ENCODE data around the gene POC5. TPM values are rescaled to one million over a fixed set of nuclear protein-coding genes. Genes with fewer than 3 reads are reported as not detected.

The POC5 gene
- total RNA-seq, 1 experiment from 2014 or later, result 14.8 TPM

DNA sequence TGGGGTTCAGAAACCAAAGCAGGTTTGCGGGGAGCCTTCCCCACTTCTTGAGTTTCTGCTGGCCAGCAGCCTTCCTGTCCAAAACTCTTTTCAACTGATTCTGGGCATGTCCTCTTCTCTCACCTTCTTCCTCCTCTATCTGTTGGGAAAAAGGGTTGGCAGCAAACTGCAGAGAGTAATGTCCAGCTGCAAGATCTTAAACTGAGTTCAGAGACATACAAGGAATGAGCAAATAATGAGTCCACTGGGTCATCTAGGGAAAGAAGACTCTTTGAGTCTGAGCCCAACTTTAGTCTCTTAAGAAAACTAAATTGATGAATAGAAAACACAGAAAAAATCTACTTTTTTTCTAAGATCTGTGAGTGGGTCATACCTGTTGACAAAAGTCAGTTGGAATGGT lies 89.4 kb downstream of the POC5 start:
- H3K79me2 ChIP-seq (ENCODE audit: insufficient read depth, low read length), result no peaks in the 10 kb centered on the region
- H2AFZ ChIP-seq (ENCODE audit: low read depth, low read length, poor library complexity, severe bottlenecking), result no peak overlapping the region
- H3K36me3 ChIP-seq (ENCODE audit: control insufficient read depth in 1 of 2, insufficient read depth in 2 of 2, low read length in 2 of 2), result no peaks in the 10 kb centered on the region
- no peaks in the 10 kb centered on the region for H3K27me3 ChIP-seq (ENCODE audit: insufficient read depth, low read length)
- BruUV-seq (replicated peaks), result no TSS peak
- no peak for DNase-seq (ENCODE audit: low read depth, low spot score)
- no peaks in the 10 kb centered on the region for H3K9me2 ChIP-seq (ENCODE audit: insufficient read depth)
- TF ChIP-seq, protein P1, sequence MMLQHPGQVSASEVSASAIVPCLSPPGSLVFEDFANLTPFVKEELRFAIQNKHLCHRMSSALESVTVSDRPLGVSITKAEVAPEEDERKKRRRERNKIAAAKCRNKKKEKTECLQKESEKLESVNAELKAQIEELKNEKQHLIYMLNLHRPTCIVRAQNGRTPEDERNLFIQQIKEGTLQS (IDR thresholded peaks at IDR 0.05), result no peak
- TF ChIP-seq SIN3A (IDR thresholded peaks at IDR 0.05; ENCODE audit: low read depth) (no peak), EZH2phosphoT487 (IDR thresholded peaks at IDR 0.05; ENCODE audit: borderline replicate concordance) (no peak), CEBPB (IDR thresholded peaks at IDR 0.05; ENCODE audit: low read depth) (no peak), SP1 (IDR thresholded peaks at IDR 0.05; ENCODE audit: low read depth) (no peak), ZFX (IDR thresholded peaks at IDR 0.05) (no peak), YY1 (IDR thresholded peaks at IDR 0.05; ENCODE audit: extremely low read depth, insufficient replicate concordance, low read depth, low read length) (no peak)
- TF ChIP-seq, protein P2, sequence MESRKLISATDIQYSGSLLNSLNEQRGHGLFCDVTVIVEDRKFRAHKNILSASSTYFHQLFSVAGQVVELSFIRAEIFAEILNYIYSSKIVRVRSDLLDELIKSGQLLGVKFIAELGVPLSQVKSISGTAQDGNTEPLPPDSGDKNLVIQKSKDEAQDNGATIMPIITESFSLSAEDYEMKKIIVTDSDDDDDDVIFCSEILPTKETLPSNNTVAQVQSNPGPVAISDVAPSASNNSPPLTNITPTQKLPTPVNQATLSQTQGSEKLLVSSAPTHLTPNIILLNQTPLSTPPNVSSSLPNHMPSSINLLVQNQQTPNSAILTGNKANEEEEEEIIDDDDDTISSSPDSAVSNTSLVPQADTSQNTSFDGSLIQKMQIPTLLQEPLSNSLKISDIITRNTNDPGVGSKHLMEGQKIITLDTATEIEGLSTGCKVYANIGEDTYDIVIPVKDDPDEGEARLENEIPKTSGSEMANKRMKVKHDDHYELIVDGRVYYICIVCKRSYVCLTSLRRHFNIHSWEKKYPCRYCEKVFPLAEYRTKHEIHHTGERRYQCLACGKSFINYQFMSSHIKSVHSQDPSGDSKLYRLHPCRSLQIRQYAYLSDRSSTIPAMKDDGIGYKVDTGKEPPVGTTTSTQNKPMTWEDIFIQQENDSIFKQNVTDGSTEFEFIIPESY (IDR thresholded peaks at IDR 0.05; ENCODE audit: extremely low read depth, insufficient replicate concordance, low read length), result no peak
- no peak overlapping the region for H3K27ac ChIP-seq (ENCODE audit: low read depth, low read length)
- H3K4me1 ChIP-seq (ENCODE audit: control insufficient read depth in 1 of 2, insufficient read depth in 2 of 2, low read length in 2 of 2), result no peaks in the 10 kb centered on the region
- no peaks in the 10 kb centered on the region for H3K9me3 ChIP-seq (ENCODE audit: control insufficient read depth in 1 of 2, insufficient read depth in 1 of 2, low read depth in 1 of 2, low read length in 2 of 2)
- intact Hi-C loops (cut with micrococcal nuclease), result no loop called here
- no peak overlapping the region for H3K9ac ChIP-seq (ENCODE audit: low read length)
- ChIA-PET POLR2A (no interaction called here), CTCF (no interaction called here), RAD21 (ENCODE audit: low non-redundant PET in 1 of 2, low total read pairs in 2 of 2, uncharacterized antibody in 2 of 2, unreplicated experiment in 2 of 2) (no interaction called here)
- no peak overlapping the region for H3K4me3 ChIP-seq (replicated peaks in 1 of 2; ENCODE audit: low read depth in 1 of 2, low read length in 2 of 2)
- no peak overlapping the region for H3K4me2 ChIP-seq (ENCODE audit: low read length)
- ATAC-seq, result no peak
- H4K20me1 ChIP-seq (ENCODE audit: insufficient read depth), result no peaks in the 10 kb centered on the region

DNA sequence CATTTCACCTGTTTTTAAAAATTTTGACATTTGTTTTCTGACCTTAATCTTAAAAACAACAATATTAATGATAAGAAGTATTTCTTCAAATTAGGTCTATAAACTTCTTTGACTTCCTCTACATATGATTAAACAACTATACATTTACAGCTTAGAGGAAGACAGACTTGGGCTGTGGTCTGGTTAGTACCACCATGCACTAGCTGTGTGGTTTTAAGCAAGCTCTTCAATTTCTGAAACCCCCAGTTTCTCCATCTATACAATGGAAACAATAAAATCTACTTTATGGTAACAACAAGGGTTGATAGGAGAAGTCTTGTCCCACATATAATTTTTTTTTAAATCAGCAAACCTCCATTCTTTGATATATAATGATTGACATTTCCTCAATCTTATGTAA lies 90.3 kb downstream of the POC5 start:
- Histone ChIP-seq H3K79me2 (ENCODE audit: insufficient read depth, low read length) (no peaks in the 10 kb centered on the region), H3K27me3 (ENCODE audit: insufficient read depth, low read length) (no peaks in the 10 kb centered on the region), H3K9me2 (ENCODE audit: insufficient read depth) (no peaks in the 10 kb centered on the region), H3K4me1 (ENCODE audit: control insufficient read depth in 1 of 2, insufficient read depth in 2 of 2, low read length in 2 of 2) (no peaks in the 10 kb centered on the region), H2AFZ (ENCODE audit: low read depth, low read length, poor library complexity, severe bottlenecking) (no peak overlapping the region), H4K20me1 (ENCODE audit: insufficient read depth) (no peaks in the 10 kb centered on the region), H3K4me2 (ENCODE audit: low read length) (no peak overlapping the region), H3K4me3 (replicated peaks in 1 of 2; ENCODE audit: low read depth in 1 of 2, low read length in 2 of 2) (no peak overlapping the region), H3K36me3 (ENCODE audit: control insufficient read depth in 1 of 2, insufficient read depth in 2 of 2, low read length in 2 of 2) (no peaks in the 10 kb centered on the region), H3K27ac (ENCODE audit: low read depth, low read length) (no peak overlapping the region), H3K9me3 (ENCODE audit: control insufficient read depth in 1 of 2, insufficient read depth in 1 of 2, low read depth in 1 of 2, low read length in 2 of 2) (no peaks in the 10 kb centered on the region), H3K9ac (ENCODE audit: low read length) (no peak overlapping the region)
- ChIA-PET CTCF (no interaction called here), RAD21 (ENCODE audit: low non-redundant PET in 1 of 2, low total read pairs in 2 of 2, uncharacterized antibody in 2 of 2, unreplicated experiment in 2 of 2) (no interaction called here), POLR2A (no interaction called here)
- intact Hi-C loops (cut with micrococcal nuclease), result no loop called here
- ATAC-seq, result no peak
- BruUV-seq (replicated peaks), result no TSS peak
- DNase-seq (ENCODE audit: low read depth, low spot score), result no peak
- TF ChIP-seq, protein P1 (IDR thresholded peaks at IDR 0.05), result no peak
- TF ChIP-seq, protein P3, sequence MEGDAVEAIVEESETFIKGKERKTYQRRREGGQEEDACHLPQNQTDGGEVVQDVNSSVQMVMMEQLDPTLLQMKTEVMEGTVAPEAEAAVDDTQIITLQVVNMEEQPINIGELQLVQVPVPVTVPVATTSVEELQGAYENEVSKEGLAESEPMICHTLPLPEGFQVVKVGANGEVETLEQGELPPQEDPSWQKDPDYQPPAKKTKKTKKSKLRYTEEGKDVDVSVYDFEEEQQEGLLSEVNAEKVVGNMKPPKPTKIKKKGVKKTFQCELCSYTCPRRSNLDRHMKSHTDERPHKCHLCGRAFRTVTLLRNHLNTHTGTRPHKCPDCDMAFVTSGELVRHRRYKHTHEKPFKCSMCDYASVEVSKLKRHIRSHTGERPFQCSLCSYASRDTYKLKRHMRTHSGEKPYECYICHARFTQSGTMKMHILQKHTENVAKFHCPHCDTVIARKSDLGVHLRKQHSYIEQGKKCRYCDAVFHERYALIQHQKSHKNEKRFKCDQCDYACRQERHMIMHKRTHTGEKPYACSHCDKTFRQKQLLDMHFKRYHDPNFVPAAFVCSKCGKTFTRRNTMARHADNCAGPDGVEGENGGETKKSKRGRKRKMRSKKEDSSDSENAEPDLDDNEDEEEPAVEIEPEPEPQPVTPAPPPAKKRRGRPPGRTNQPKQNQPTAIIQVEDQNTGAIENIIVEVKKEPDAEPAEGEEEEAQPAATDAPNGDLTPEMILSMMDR (IDR thresholded peaks at IDR 0.05 in 2 of 3, conservative IDR thresholded peaks at IDR 0.05 in 1 of 3; ENCODE audit: borderline replicate concordance in 1 of 3, insufficient read depth in 1 of 3, low read depth in 2 of 3, low read length in 2 of 3), result no peak
- TF ChIP-seq SRF (IDR thresholded peaks at IDR 0.05; ENCODE audit: low read depth), result no peak
- no peak for TF ChIP-seq POLR2AphosphoS5 (IDR thresholded peaks at IDR 0.05; ENCODE audit: low read depth, low read length)
- TF ChIP-seq EZH2 (IDR thresholded peaks at IDR 0.05), result no peak
- no peak for TF ChIP-seq RAD21 (IDR thresholded peaks at IDR 0.05; ENCODE audit: low read depth)
- no peak for TF ChIP-seq ZFX (IDR thresholded peaks at IDR 0.05)
- no peak for TF ChIP-seq ELF1 (IDR thresholded peaks at IDR 0.05; ENCODE audit: borderline replicate concordance, low read depth)
- TF ChIP-seq FOSL1 (IDR thresholded peaks at IDR 0.05; ENCODE audit: low read depth), result no peak
- TF ChIP-seq SP1 (IDR thresholded peaks at IDR 0.05; ENCODE audit: low read depth), result no peak
- no peak for TF ChIP-seq CBX3 (IDR thresholded peaks at IDR 0.05; ENCODE audit: low read depth)
- no peak for TF ChIP-seq TCF7L2 (IDR thresholded peaks at IDR 0.05; ENCODE audit: borderline replicate concordance, extremely low read depth, insufficient read depth, insufficient read length)
- TF ChIP-seq, protein P4, sequence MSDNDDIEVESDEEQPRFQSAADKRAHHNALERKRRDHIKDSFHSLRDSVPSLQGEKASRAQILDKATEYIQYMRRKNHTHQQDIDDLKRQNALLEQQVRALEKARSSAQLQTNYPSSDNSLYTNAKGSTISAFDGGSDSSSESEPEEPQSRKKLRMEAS (IDR thresholded peaks at IDR 0.05), result no peak
- no peak for TF ChIP-seq YY1 (IDR thresholded peaks at IDR 0.05; ENCODE audit: extremely low read depth, insufficient replicate concordance, low read depth, low read length)
